Body of pancreas (tissue), 4 donors: ENCODE measurements around the gene REV1.

Experiments
- CTCF ChIP-seq, 7 experiments: fragments of 450-650 bp in 4 of 7; fragments of 200-600 bp in 3 of 7; sonication (generic) in 3 of 7; IDR thresholded peaks; one replicate each; pipeline ENCODE4 v1.5.1; 2016 to 2019; ENCODE audit warnings: antibody characterized with exemption in 7 of 7
- POLR2A ChIP-seq, 3 donors: fragments of 450-650 bp; IDR thresholded peaks; one replicate each; pipeline ENCODE4 v1.6.1; 2016; ENCODE audit warnings: antibody characterized with exemption in 3 of 3, mild to moderate bottlenecking in 2 of 3

GRCh38 chr2:99373144-99373543 lies 116.7 kb downstream of the REV1 start:
- TF ChIP-seq CTCF (IDR thresholded peaks at IDR 0.05) (no peak), POLR2A (IDR thresholded peaks at IDR 0.05) (no peak)
